HG03060 (cell line): Measurements from ENCODE around the gene MRPL46.
A peak's percentile ranks its signal among the peaks of the same experiment; 100 is the strongest.

Experiments used
- ATAC-seq: cut with Tn5 transposase; IDR thresholded peaks from one replicate; pipeline ENCODE4 v1.9.1; 2021; ENCODE audit warnings: low read depth, moderate number of reproducible peaks; ENCODE audit not compliant: unreplicated experiment

MRPL46 gene

DNA sequence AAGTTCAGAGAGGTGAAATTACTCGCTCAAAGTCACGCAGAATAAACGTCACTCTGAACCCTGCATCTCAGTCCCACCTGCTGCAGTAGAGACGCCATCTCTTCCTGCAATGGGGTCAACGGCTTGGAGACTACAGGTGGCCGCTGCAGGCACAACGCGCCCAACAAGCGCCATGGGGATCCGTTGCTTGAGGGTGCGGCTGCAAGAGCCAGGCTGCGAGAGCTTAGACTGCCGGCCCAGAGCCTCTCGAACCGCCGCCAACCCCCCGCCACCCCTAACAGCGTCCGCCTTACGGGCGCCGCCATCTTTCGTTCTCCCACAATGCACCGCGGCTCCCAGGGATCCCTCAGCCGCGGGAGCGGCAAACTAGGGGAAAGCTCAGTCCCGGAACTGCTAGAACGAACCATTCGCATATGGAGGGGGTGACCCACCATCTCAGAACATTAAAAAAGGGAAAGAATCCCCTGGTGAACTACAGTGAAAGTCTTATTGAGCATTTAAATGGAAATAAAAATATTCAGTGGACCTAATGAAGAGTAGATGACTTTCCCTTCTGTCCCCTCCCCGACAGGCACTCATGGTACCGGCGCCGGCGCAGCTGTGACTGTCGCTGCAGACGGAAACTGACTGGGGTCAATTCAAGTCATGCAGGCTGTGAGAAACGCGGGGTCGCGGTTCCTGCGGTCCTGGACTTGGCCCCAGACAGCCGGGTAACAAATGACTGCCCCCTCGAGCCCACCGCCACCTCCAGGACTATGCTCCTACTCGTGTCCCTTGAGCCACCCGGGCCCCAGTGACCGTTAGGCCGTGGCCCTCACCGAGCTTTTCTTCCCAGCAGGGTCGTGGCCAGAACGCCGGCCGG, at the start of gene MRPL46, which contains the start of gene MRPS11:
Gene MRPL46, minus strand, starts transcription at position 316 of the 862 bp plus-strand sequence. Its CDS starts 11 bp downstream, at position 305.
Gene MRPS11, plus strand, starts transcription at position 636 of the 862 bp plus-strand sequence. Its CDS starts 10 bp downstream, at position 646.
- ATAC-seq: peak; percentile 68

DNA sequence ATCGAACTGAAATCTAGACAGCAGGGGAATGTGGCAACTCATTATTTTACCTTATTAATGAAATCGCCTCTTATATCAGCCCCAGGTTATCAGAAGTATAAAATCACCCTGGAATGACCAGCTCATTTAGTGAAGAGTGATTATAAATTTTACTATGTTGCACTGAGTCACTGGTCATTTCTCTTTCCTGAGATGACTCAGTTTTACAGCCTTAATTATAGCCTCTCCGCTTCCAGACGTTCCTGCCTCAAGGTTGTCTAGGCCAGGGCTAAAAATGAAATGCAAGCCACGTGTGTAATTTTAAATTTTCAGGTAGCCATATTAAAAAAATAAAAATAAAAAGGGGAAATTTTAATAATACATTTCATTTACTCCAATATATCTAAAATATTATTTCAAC, 46.0 kb upstream of the MRPL46 start:
- no peak for ATAC-seq

DNA sequence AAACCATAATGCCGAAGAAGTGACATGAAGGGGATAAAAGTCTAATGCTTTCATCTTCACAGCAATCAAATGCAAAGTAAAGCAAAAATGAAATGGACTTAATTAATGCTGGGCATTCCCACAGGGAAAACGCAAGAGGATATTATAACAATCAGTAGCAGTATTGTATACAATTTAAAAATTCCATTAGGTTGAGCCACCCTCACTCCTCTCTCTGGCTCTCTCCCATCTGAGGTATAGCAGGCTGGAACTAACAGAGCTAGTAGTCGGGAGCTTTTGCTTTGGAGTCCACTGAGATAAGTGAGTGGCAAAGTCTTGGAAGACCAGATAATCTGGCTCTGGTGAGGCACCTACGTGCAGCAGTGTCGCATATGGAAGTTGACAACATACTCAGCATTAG, 45.4 kb upstream of the MRPL46 start:
- ATAC-seq: no peak

DNA sequence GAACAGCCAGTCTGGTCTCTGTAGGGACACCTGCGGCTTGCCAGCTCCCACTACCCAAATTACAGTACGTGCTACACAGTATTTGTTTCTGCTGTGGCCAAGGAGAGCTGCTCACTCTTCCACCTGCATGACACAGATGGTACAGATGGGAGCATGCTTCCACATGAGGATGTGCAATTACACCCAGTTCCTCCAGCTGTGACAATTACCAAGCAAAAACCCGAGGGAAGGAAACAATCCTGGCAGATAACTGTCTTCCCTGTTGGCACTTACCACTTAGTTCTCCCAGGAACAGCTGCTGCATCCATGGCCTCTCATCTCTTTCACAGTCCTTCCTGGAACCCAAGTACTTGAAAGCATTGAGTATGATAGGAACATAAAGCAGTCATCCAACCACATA, 44.9 kb upstream of the MRPL46 start:
- no peak for ATAC-seq

DNA sequence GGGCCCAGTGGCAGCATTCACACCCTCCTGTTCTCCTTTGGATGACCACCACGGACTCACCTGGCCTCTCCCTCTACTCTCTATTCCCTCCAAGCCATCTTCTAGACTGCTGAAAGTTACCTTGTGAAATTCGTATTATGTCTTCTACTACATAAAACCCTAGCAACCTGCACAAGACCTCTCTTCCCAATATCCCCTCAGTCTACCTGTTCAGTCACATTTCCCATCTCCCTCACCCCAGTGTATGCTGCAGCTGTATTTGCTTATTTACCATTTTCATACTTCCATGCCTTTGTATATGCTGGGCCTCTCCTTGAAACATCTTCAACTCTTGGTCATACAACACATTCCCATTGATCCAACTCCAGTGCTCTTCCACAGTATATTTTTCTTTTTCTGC, 44.0 kb upstream of the MRPL46 start:
- no peak for ATAC-seq

DNA sequence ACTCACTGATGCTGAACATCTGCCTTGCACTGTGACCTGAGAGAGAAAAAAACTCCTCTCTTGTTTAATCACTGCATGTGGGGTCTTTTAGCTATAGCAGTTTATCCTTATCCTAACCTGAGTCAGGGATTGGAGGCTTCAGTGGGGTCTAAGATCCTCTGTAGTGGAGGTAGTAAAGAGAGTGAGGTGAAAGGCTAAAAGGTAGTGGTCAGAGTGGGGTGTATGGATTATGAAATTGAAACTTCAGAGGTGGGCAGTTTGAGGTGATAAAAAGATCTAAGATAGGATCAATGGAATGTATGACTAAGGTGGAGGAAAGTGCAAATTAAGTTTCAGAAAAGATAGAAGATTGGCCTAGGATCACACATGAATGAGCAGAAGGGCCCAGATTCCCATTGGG, 42.8 kb upstream of the MRPL46 start:
- no peak for ATAC-seq

DNA sequence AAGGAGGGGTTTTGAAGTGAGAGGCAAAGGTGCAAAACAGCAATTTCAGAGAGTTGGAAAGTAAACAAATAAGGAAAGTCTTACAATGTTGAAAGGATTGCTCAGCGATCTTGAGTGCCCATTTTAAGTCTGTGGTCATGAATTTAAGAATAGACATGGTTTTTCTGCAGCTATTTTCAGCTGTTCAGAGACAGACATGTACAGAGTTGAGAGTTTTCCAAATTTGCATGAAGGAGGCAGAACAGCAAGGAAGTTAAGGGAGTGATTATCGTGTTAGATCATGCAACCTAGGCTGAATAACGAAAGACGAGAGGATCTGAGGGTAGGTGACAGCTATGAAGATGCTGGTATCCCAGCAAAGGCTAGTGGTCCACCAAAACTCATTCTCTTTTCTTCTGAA, 42.1 kb upstream of the MRPL46 start:
- no peak for ATAC-seq

DNA sequence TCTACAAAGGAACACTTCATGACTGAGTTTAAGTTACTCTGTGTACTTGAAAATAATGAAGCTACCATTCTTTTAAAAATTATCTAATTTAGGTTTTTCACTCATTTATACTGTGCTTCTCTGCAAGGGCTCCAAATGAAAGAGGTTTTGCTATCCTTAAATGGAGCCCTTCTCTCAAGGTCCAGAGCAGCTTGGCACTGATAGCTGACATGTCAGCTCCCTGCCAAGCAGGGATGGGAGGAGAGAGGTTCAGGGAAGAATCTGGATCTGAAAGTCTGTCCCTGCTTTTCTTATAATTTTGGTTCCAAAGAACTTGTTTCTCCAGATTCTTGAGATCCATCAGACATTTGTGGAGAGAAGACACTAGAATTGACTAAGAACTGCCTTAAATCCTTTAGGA, 39.4 kb upstream of the MRPL46 start:
- ATAC-seq: no peak

DNA sequence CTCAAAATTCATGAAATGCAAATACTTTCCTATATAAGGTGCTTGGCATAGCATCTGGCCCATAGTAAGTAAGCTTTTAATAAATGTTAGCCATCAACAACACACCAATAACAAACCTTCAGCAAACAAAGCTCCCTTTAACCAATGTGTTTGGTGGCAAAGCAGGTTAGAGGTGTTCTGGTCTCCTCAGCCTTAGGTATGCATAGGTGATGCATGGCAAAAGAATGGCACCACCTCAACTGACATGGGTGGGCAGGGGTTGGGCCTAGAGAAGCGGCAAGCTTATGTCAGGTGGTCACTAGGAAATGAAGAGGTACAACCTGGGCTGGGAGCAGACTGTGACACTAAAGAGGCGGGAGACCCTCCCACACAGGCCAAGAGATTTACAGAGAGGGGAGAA, 38.5 kb upstream of the MRPL46 start:
- ATAC-seq: no peak

DNA sequence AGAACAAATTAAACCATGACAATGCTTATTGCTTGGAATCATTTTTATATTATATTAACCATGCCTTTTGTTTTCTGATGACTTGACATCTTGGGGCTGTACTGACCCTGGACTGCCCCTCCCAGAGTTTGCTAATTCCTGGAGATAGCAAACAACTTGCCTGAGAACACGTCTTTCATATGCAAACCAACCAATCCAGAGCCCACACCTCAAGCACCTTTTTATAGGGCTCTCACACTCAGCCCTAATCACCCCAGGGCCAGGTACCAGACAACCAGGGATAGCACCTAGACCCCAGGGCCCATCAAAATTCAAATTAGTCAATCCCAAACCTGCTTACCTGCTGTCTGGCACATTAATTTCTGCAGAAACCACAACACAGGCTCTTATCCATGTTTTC, 37.3 kb upstream of the MRPL46 start:
- no peak for ATAC-seq

DNA sequence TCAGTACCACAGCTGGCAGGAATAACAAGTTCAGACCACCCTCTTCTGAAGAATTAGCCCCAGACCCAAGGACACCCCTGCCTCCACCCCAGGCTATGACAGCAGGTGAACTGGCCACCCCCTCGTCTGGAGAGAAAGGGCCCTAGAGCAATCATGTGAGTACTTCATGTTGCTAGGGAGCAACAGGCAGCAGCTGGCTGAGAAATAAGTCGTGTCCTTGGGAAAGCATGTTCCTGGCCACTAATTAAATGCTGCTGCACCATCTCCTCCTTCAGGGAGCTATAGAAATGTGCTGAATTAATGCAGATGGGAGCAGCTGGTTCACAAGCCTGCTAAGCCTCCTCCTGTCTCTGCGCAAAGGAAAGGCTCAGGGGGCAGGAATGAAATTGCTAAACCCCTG, 31.8 kb upstream of the MRPL46 start:
- no peak for ATAC-seq

DNA sequence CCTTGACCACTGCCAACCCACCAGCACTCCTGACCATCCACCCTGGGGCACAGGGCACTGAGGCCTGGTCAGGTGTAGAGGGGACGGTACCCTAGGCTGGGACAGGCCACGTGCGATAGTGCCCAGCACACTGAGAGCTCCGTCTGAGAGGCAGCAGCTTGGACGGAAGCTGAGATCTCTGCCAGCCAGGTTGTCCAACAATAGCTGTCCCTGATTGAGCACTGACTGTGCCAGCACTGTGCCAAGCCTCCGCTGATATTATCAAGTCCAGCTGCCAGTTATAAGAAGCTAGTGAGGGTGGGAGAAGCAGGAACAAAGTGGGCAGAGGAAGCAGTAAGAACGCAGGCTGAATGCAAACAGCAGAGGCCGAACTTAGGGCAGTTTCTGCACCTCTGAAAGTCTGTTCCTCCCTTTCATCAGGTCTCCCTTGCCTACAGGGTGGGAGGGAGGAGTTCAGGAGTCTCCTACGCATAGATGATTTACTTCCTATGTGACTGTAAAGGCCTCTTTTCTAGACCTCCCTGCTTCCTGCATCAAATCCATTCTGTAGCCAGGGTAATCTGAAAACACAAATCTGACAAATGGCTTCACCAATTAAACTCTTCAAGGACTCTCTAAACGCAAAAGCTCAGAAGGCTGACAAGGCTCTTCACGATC, 30.0 kb upstream of the MRPL46 start:
- no peak for ATAC-seq

DNA sequence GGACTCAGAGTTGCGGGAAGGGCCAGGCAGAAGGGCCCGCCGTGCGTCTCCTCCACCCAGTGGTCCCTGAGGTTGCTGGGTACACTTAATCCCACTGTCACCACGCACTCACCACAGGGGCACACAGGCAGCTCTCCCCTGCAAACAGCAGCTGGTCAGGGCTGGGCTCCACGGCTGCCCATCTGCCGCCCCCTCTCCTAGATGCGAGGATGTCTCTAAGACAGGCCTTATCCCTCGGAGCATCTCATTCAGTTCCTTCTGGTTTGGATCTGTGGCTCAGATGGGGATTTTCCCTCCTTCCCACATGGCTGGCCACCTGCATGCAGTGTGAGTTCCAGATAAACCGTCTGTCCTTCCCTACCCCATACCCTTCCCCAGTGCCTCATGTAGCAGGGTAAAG, 26.7 kb upstream of the MRPL46 start:
- ATAC-seq: no peak

DNA sequence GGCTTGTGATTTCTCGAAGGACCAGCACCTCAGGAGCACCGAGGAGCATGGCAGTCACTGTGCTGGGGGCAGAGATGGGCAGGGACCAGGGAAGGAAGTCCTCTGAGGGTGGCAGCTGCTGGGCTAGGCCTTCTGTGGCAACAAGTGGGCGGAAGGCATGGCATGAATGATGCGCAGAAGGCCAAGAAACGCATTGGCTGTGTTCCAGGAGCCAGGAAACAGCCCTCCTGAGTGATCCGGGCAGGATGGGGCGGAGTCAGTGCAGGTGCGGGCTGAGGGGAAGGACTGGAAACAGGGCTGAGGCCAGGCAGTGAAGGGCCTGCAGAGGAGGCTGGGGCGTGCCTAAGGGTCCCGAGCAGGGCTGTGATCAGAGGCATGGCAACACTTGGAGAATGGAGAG, 24.0 kb upstream of the MRPL46 start:
- ATAC-seq: no peak

DNA sequence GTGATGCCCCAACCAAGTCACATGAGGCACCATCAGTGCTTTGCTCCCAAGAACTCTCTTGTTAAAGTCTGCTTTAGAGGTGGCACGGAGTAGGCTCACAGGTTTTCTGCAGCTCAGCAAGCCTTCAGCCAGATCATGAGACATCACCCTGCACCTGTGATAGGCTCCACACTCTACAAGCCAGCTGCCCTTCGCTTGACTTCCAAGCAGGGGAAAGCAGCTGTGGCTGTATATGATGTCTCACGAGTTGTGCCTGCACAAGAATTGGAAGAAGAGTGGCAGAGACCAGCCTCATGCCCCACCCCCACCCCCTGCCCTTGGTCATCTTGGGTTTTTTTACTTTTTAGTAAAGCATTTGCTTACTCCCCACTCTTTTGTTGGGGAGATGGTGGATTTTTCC, 22.8 kb upstream of the MRPL46 start:
- ATAC-seq: no peak

DNA sequence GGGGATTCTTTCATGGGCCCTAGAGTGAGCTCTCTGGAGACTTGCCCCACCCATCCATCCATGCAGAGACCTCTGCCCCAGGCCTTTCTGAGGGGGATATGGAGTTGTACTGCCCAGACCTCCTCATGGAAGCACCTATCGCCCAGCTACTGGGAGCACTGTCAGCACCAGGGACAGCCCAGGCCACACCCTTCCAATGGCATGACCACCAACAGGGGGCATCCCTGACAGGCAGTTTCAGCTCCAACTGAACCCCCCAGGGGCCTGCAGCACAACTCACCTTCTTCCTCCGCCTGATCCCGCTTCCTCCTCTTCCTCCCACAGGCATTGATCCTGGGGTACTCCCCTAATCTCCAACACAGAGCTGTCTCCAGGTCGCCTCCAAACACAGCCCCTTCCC, 22.1 kb upstream of the MRPL46 start:
- ATAC-seq: no peak

DNA sequence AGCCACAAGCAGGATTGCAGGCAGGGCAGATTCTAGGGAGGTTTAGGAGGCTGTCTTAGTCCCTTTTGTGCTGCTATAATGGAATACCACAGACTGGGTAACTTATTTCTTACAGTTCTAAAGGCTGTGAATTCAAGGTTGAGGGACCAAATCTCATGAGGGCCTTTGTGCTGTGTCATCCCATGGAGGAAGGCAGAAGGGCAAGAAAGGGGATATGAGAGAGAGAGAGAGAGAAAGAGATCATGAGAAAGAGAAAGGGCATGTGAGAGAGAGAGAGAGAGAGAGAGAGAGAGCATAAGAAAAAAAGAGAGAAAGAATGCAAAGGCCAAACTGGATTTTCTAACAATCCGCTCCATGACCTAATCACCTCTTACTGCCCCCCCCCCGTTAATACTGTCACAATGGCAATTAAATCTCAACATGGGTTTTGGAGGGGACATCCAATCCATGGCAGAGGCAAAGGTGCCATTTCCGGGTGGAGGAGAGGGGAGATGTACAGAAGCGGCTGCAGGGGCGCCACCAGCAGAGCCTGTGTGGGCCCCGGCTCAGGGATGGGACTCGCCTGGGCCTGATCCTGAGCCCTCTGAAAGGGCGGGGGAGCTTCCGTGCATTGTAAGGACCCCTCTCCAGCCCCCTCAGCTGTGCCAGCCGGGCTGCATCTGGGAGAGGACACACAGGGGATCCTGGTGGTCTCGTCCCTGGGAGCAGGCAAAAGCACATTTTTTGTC, 20.8 kb upstream of the MRPL46 start:
- no peak for ATAC-seq

DNA sequence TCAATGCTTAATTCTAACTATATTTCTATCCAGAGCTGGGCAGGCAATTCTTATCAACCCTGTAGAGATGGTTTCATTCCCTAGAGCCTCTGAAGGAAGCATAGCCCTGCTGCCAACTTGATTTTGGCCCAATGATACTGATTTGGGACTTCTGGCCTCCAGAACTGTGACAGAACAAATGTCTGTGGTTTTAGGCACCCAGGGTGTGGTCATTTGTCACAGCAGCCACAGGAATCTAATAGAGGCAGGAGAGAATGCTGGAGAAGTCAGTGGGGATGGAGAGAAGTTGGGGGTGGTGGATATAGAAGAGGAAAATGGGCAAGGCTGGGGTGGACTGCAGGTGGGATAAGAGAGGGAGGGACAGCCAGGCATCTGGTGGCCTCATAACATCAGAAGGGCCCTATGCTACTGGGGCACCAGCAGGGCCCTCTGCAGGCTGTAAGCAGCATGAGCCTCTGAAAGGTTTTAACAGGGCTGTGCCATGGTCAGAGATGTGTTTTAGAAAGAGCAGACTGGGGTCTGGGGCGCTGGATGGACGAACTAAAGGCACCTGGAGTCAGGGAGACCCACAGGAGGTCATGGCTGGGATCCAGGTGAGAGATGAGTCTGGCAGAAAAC, 20.1 kb upstream of the MRPL46 start:
- ATAC-seq: no peak

DNA sequence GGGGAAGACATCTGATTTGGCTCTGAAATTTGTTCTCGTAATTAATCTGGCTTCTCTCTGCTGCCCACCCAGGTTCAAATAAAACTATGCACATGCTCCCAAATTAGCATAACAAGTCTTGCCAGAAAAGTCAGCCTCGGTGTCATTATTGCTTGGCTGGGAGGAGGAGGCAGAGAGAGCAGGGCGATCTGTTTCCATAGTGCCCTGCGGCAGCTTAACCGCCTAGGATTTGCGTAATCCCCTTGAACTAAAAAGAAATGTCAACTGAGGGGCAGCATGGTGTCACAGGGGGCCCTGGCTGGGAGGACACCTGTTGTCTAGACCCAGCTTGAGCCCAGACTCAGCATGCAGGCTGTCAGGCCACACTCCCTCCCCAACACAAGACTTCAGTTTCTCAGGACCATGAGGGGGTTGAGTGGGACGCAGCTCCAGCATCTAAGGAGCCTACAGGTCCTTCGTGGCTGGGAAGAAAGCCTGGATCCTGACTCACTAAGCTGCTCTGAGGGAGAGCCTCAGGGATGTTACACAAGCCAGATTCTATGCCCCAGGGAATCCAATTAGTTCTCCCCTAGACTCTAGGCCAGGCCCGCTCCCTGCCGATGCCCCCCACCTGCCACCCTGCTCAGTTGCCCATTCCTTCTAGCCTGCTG, 17.6 kb upstream of the MRPL46 start:
- ATAC-seq: no peak

DNA sequence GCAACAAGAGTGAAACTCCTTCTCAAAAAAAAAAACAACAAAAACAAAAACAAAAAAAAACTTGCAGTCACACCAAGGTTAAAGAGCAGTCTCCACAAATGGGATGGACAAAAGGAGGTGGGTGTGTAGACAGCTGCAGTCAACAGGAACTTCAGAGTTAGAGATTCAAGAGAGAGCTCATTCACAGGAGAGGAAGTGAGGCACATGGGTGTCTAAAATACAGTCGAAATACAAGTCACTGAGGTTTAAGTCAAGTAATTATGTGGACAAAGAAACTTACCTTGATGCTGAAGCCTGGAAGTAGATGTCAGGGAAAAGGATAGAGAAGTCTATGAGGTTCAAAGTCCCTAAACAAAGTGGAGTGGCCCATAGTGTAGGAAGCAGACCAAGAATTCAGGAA, 15.1 kb upstream of the MRPL46 start:
- ATAC-seq: no peak
